GM18517 (cell line): ENCODE data around the gene DENND1A.

Source experiments
- ATAC-seq: cut with Tn5 transposase; IDR thresholded peaks from one replicate; pipeline ENCODE4 v1.9.1; 2021; ENCODE audit warnings: mild to moderate bottlenecking, moderate library complexity; ENCODE audit not compliant: unreplicated experiment

Gene DENND1A

GRCh38 chr9:123382653-123383511, 547.0 kb downstream of the DENND1A start:
- no peak for ATAC-seq

- no peak for ATAC-seq
These were observed 548.8 kb downstream of the DENND1A start for GRCh38 chr9:123380852-123381705.

- no peak for ATAC-seq
These were observed 550.8 kb downstream of the DENND1A start for GRCh38 chr9:123378956-123379660.

- ATAC-seq = no peak
These were observed 551.9 kb downstream of the DENND1A start for GRCh38 chr9:123378025-123378424.

GRCh38 chr9:123377211-123377971, 552.5 kb downstream of the DENND1A start:
- ATAC-seq = no peak

- no peak for ATAC-seq
These were observed 553.5 kb downstream of the DENND1A start for GRCh38 chr9:123376218-123377071.

- no peak for ATAC-seq
These were observed 554.3 kb downstream of the DENND1A start for GRCh38 chr9:123375469-123376132.

- ATAC-seq = no peak
These were observed 556.0 kb downstream of the DENND1A start for GRCh38 chr9:123373946-123374345.

- no peak for ATAC-seq
These were observed 556.4 kb downstream of the DENND1A start for GRCh38 chr9:123373447-123373923.

- ATAC-seq = no peak
These were observed 557.0 kb downstream of the DENND1A start for GRCh38 chr9:123372766-123373446.

- no peak for ATAC-seq
These were observed 557.9 kb downstream of the DENND1A start for GRCh38 chr9:123371805-123372590.

- no peak for ATAC-seq
These were observed 558.7 kb downstream of the DENND1A start for GRCh38 chr9:123371228-123371584.

GRCh38 chr9:123370526-123371227, 559.2 kb downstream of the DENND1A start:
- no peak for ATAC-seq

GRCh38 chr9:123370108-123370507, 559.8 kb downstream of the DENND1A start:
- no peak for ATAC-seq

- ATAC-seq = no peak
These were observed 560.6 kb downstream of the DENND1A start for GRCh38 chr9:123369296-123369695.

- ATAC-seq = no peak
These were observed 561.3 kb downstream of the DENND1A start for GRCh38 chr9:123368536-123369153.

- ATAC-seq = no peak
These were observed 561.9 kb downstream of the DENND1A start for GRCh38 chr9:123368023-123368422.
